ENCODE results near the gene LEKR1. TPM values are rescaled to one million over a fixed set of nuclear protein-coding genes. Genes with fewer than 3 reads are reported as not detected.
"Not testable (repeated sequence)": the region's sequence is repeated elsewhere in the genome, so short reads cannot be mapped to it uniquely, and the experiment has no call there.

The LEKR1 gene
- total RNA-seq, 1 donor from 2014 or later = 4.1 TPM

DNA sequence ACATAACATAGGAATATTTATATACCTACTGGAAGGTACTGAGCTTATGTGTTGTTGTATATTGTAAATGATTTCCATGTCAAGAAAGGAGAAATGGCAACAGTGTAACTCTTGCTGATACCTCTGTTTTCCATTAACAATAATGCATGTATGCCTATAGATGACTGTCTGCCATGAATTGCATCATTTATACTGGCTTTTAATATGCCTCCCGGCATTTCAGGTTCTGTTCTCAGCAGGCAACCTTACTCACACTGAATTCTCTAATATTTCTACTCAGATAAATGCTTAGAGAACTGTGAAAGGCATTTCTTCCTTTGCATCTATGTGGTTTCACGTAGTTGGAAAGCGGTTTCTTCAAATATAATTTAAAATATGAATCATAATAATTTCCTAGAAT is 41.8 kb downstream of the LEKR1 start:
- Mint-ChIP-seq H3K4me3 (ENCODE audit: low read depth) (no peak overlapping the region), H3K27ac (no peak overlapping the region), H3K4me1 (ENCODE audit: low read depth) (no peaks in the 10 kb centered on the region), H3K36me3 (ENCODE audit: insufficient read depth) (no peaks in the 10 kb centered on the region), H3K27me3 (no peaks in the 10 kb centered on the region), H3K9me3 (ENCODE audit: low read depth) (peaks cover 11% of the 10 kb centered on the region)
- DNase-seq (ENCODE audit: low spot score, unreplicated experiment) = no peak
- TF ChIP-seq, protein P1, sequence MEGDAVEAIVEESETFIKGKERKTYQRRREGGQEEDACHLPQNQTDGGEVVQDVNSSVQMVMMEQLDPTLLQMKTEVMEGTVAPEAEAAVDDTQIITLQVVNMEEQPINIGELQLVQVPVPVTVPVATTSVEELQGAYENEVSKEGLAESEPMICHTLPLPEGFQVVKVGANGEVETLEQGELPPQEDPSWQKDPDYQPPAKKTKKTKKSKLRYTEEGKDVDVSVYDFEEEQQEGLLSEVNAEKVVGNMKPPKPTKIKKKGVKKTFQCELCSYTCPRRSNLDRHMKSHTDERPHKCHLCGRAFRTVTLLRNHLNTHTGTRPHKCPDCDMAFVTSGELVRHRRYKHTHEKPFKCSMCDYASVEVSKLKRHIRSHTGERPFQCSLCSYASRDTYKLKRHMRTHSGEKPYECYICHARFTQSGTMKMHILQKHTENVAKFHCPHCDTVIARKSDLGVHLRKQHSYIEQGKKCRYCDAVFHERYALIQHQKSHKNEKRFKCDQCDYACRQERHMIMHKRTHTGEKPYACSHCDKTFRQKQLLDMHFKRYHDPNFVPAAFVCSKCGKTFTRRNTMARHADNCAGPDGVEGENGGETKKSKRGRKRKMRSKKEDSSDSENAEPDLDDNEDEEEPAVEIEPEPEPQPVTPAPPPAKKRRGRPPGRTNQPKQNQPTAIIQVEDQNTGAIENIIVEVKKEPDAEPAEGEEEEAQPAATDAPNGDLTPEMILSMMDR (IDR thresholded peaks at IDR 0.05; ENCODE audit: unreplicated experiment) = no peak

DNA sequence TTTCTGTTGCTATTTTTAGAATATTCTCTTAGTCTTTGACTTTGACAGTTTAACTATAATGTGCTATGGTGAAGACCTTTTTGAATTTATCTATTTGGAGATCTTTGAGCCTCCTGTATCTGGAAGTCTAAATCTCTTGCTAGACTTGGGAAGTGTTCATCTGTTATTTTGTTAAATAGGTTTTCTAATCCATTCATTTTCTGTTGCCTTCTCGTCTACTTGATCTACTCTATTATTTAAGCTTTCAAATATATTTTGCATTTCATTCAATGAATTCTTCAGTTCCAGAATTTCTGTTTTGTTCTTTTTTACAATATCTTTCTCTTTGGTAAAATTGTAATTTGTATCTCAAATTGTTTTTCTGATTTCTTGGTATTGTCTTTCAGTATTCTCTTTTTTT is 47.8 kb downstream of the LEKR1 start:
- TF ChIP-seq, protein P1 (IDR thresholded peaks at IDR 0.05; ENCODE audit: unreplicated experiment) = no peak
- H3K27me3 Mint-ChIP-seq = no peaks in the 10 kb centered on the region
- no peak overlapping the region for H3K4me3 Mint-ChIP-seq (ENCODE audit: low read depth)
- H3K9me3 Mint-ChIP-seq (ENCODE audit: low read depth) = peaks cover 53% of the 10 kb centered on the region
- H3K36me3 Mint-ChIP-seq (ENCODE audit: insufficient read depth) = peaks cover 10% of the 10 kb centered on the region
- DNase-seq (ENCODE audit: low spot score, unreplicated experiment) = no peak
- no peak overlapping the region for H3K27ac Mint-ChIP-seq
- no peaks in the 10 kb centered on the region for H3K4me1 Mint-ChIP-seq (ENCODE audit: low read depth)

DNA sequence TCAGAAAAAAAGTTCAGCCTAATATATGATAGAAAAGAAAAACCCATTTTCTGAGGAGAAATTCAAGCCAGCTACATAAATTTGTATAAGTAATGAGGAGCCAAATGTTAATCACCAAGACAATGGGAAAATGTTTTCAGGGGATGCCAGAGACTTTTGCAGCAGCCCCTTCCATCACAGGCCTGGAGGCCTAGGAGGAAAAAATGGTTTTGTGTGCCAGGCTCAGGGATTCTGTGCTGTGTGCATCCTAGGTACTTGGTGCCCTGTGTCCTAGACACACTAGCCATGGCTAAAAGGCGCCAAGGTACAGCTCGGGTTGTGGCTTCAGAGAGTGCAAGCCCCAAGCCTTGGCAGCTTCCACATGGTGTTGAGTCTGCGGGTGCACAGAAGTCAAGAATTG is 53.3 kb downstream of the LEKR1 start:
- H3K27ac Mint-ChIP-seq; DNase-seq (ENCODE audit: low spot score, unreplicated experiment); H3K27me3 Mint-ChIP-seq; H3K4me3 Mint-ChIP-seq (ENCODE audit: low read depth); H3K4me1 Mint-ChIP-seq (ENCODE audit: low read depth): not testable (repeated sequence)
- peaks cover 50% of the 10 kb centered on the region for H3K9me3 Mint-ChIP-seq (ENCODE audit: low read depth)
- H3K36me3 Mint-ChIP-seq (ENCODE audit: insufficient read depth) = peaks cover 15% of the 10 kb centered on the region

DNA sequence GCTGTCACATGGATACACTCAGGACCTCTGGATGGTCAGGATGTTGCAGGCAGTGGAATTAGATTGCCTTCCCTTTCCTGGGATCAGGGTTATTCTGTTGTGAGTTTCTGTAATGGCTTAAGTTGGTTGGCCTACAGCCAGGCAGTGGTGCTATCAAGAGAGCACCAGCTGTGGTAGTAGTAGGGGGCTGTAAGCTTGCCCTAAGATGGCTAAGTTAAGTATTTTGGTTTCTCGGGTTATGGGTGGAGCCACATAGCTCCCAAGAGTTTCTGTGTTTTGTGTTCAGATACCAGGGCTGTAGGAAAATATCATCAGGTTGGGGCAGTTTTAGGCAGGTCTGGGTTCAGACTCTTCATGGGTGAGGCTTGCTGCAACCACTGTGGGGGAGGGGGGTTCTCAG is 59.6 kb downstream of the LEKR1 start:
- Mint-ChIP-seq H3K36me3 (ENCODE audit: insufficient read depth) (peaks cover 2% of the 10 kb centered on the region), H3K4me3 (ENCODE audit: low read depth) (no peak overlapping the region), H3K4me1 (ENCODE audit: low read depth) (peaks cover 12% of the 10 kb centered on the region), H3K9me3 (ENCODE audit: low read depth) (peaks cover 27% of the 10 kb centered on the region), H3K27ac (no peak overlapping the region), H3K27me3 (no peaks in the 10 kb centered on the region)
- no peak for DNase-seq (ENCODE audit: low spot score, unreplicated experiment)
- TF ChIP-seq, protein P1 (IDR thresholded peaks at IDR 0.05; ENCODE audit: unreplicated experiment) = no peak

DNA sequence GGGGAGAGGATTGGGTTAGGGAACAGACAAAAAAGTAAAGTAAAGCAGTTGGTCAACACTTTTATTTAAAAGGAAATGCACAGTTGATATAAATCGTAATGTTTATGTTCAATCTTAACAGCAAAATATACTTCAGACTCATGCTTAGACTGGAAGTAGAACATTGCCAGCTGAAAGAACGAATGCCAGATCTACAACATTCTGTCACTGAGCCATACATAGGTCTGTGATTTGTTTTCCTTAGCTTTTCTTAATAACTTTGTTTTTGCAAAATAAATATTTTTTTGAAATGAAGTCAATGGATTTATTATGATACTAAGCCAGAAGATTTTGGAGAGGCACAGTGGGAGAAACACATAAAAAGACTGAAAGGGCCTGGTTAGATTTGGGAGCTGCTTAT is 62.0 kb downstream of the LEKR1 start:
- no peak for DNase-seq (ENCODE audit: low spot score, unreplicated experiment)
- TF ChIP-seq, protein P1 (IDR thresholded peaks at IDR 0.05; ENCODE audit: unreplicated experiment) = no peak
- Mint-ChIP-seq H3K9me3 (ENCODE audit: low read depth) (peaks cover 26% of the 10 kb centered on the region), H3K4me1 (ENCODE audit: low read depth) (peaks cover 12% of the 10 kb centered on the region), H3K27ac (peak overlapping the region; percentile 43), H3K36me3 (ENCODE audit: insufficient read depth) (no peaks in the 10 kb centered on the region), H3K4me3 (ENCODE audit: low read depth) (no peak overlapping the region), H3K27me3 (no peaks in the 10 kb centered on the region)

DNA sequence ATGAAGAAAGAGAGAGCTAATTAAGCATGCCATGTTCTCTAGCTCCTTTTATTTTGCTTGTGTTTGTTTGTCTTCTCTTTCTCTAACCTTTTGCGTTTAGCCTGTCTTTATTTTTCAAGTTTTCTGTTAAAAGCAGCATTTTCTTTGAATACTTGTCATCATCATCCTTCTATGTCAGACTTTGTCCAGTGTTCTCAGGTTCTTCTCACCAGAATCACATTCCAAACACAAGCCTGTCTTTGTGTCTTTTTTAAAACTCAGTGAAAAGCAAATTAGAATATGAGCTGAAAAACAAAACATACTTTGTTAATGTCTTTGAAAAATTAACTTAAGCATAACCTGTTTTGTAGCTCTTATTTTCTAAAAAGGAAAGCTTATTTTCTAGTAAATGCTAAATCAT is 62.4 kb downstream of the LEKR1 start:
- Mint-ChIP-seq H3K36me3 (ENCODE audit: insufficient read depth) (peaks cover 1% of the 10 kb centered on the region), H3K4me1 (ENCODE audit: low read depth) (peaks cover 12% of the 10 kb centered on the region), H3K27me3 (no peaks in the 10 kb centered on the region), H3K9me3 (ENCODE audit: low read depth) (peaks cover 24% of the 10 kb centered on the region), H3K27ac (no peak overlapping the region), H3K4me3 (ENCODE audit: low read depth) (no peak overlapping the region)
- no peak for DNase-seq (ENCODE audit: low spot score, unreplicated experiment)
- TF ChIP-seq, protein P1 (IDR thresholded peaks at IDR 0.05; ENCODE audit: unreplicated experiment) = no peak
